Right atrium auricular region (tissue), 2 donors: ENCODE results near the gene POT1. TPM values are rescaled to one million over a fixed set of nuclear protein-coding genes. Genes with fewer than 3 reads are reported as not detected.

Experiments
- DNase-seq: peaks from one replicate; pipeline ENCODE4 v3.0.0-alpha.2; 2019; ENCODE audit warnings: low spot score
- H3K27ac ChIP-seq, 2 donors: fragments of 200-600 bp; sonication (generic); 1 replicate in 1 of 2; 2 replicates in 1 of 2; pipeline ENCODE4 v1.5.1; 2016 to 2019
- H3K27me3 ChIP-seq, 2 donors: fragments of 200-600 bp; sonication (generic); one replicate each; pipeline versions ENCODE4 v1.5.1 to v1.6.0; 2017 to 2019
- H3K36me3 ChIP-seq: fragments of 200-600 bp; sonication (generic); one replicate; pipeline ENCODE4 v1.5.1; 2016
- H3K4me1 ChIP-seq, 2 donors: fragments of 200-600 bp; sonication (generic); one replicate each; pipeline versions ENCODE4 v1.5.1 to v1.6.0; 2017 to 2019
- H3K4me3 ChIP-seq, 2 donors: fragments of 200-600 bp; sonication (generic); 1 replicate in 1 of 2; 2 replicates in 1 of 2; pipeline ENCODE4 v1.5.1; 2017 to 2019; ENCODE audit warnings: mild to moderate bottlenecking in 1 of 2, moderate library complexity in 1 of 2
- H3K9me3 ChIP-seq, 2 donors: fragments of 200-600 bp; sonication (generic); one replicate each; pipeline ENCODE4 v1.5.1; 2019
- CTCF ChIP-seq, 2 donors: fragments of 200-600 bp; sonication (generic); IDR thresholded peaks; one replicate each; pipeline ENCODE4 v1.5.1; 2019; ENCODE audit warnings: antibody characterized with exemption in 2 of 2
- total RNA-seq, 2 donors: library from RNA; depleted of rRNA; stranded (reverse); fragments of >200 nt; gene quantifications; one replicate each; pipeline ENCODE4 v1.1.0, GENCODE V29; 2016

Gene POT1
- total RNA-seq, 2 donors from 2014 or later = 10.7 to 15.5 TPM

- Histone ChIP-seq H3K27me3 (no peaks in the 10 kb centered on the region), H3K36me3 (peaks cover 32% of the 10 kb centered on the region), H3K4me3 (no peak overlapping the region), H3K27ac (no peak overlapping the region), H3K4me1 (no peaks in the 10 kb centered on the region), H3K9me3 (no peaks in the 10 kb centered on the region)
- TF ChIP-seq CTCF (IDR thresholded peaks at IDR 0.05) = no peak
- DNase-seq = no peak
Measured at GRCh38 chr7:124893140-124893827, 36.3 kb downstream of the POT1 start.

GRCh38 chr7:124887247-124887646 is 42.4 kb downstream of the POT1 start:
- Histone ChIP-seq H3K9me3 (no peaks in the 10 kb centered on the region), H3K4me3 (no peak overlapping the region), H3K27me3 (no peaks in the 10 kb centered on the region), H3K4me1 (no peaks in the 10 kb centered on the region), H3K27ac (no peak overlapping the region), H3K36me3 (peaks cover 32% of the 10 kb centered on the region)
- no peak for TF ChIP-seq CTCF (IDR thresholded peaks at IDR 0.05)
- DNase-seq = no peak

- Histone ChIP-seq H3K4me3 (no peak overlapping the region), H3K27me3 (no peaks in the 10 kb centered on the region), H3K4me1 (no peaks in the 10 kb centered on the region), H3K27ac (no peak overlapping the region), H3K36me3 (no peaks in the 10 kb centered on the region), H3K9me3 (no peaks in the 10 kb centered on the region)
- no peak for DNase-seq
- TF ChIP-seq CTCF (IDR thresholded peaks at IDR 0.05) = no peak
Measured at GRCh38 chr7:124881981-124882380, 47.6 kb downstream of the POT1 start.

- Histone ChIP-seq H3K27me3 (no peaks in the 10 kb centered on the region), H3K9me3 (no peaks in the 10 kb centered on the region), H3K4me3 (no peak overlapping the region), H3K27ac (no peak overlapping the region), H3K4me1 (no peaks in the 10 kb centered on the region), H3K36me3 (no peaks in the 10 kb centered on the region)
- no peak for TF ChIP-seq CTCF (IDR thresholded peaks at IDR 0.05)
- no peak for DNase-seq
Measured at GRCh38 chr7:124879771-124880170, 49.9 kb downstream of the POT1 start.

GRCh38 chr7:124879103-124879502 is 50.5 kb downstream of the POT1 start:
- TF ChIP-seq CTCF (IDR thresholded peaks at IDR 0.05) = no peak
- H3K27ac ChIP-seq = no peak overlapping the region
- H3K4me3 ChIP-seq = no peak overlapping the region
- no peak for DNase-seq
- no peaks in the 10 kb centered on the region for H3K4me1 ChIP-seq
- H3K27me3 ChIP-seq = no peaks in the 10 kb centered on the region
- H3K36me3 ChIP-seq = no peaks in the 10 kb centered on the region
- no peaks in the 10 kb centered on the region for H3K9me3 ChIP-seq

- no peaks in the 10 kb centered on the region for H3K9me3 ChIP-seq
- no peak for DNase-seq
- H3K27ac ChIP-seq = no peak overlapping the region
- H3K36me3 ChIP-seq = no peaks in the 10 kb centered on the region
- no peaks in the 10 kb centered on the region for H3K27me3 ChIP-seq
- TF ChIP-seq CTCF (IDR thresholded peaks at IDR 0.05) = no peak
- no peak overlapping the region for H3K4me3 ChIP-seq
- no peaks in the 10 kb centered on the region for H3K4me1 ChIP-seq
Measured at GRCh38 chr7:124874644-124875163, 54.9 kb downstream of the POT1 start.
